ENCODE results near the gene RUNX3. TPM values are rescaled to one million over a fixed set of nuclear protein-coding genes. Genes with fewer than 3 reads are reported as not detected.
A peak's percentile ranks its signal among the peaks of the same experiment; 100 is the strongest.

RUNX3 gene
- total RNA-seq, 6 donors from 2014 or later = 4.2 to 15.6 (median 10.1) TPM

- DNase-seq (no peak), ATAC-seq (ENCODE audit: low FRiP score in 2 of 2) (peak in 1 of 2 donors; percentile 67)
- WGBS, 2 donors = 55 to 72% methylated on average over 7 of the region's 7 CpGs
- no peak overlapping the region for H3K4me3 ChIP-seq
- no peak overlapping the region for H3K27ac ChIP-seq
- no peaks in the 10 kb centered on the region for H3K27me3 ChIP-seq
- H3K36me3 ChIP-seq = no peaks in the 10 kb centered on the region
- H3K9me3 ChIP-seq = no peaks in the 10 kb centered on the region
- H3K4me1 ChIP-seq = peaks cover 2 to 16% (median 8%) of the 10 kb centered on the region in 4 donors
- TF ChIP-seq POLR2A (IDR thresholded peaks at IDR 0.05) (no peak), EP300 (IDR thresholded peaks at IDR 0.05) (no peak), CTCF (IDR thresholded peaks at IDR 0.05) (no peak), POLR2AphosphoS5 (IDR thresholded peaks at IDR 0.05) (no peak)
Observed at GRCh38 chr1:24874056-24874455, 56.0 kb downstream of the RUNX3 start.

GRCh38 chr1:24873148-24873547 is 56.9 kb downstream of the RUNX3 start:
- no peak overlapping the region for H3K4me3 ChIP-seq
- no peak for DNase-seq
- no peak overlapping the region for H3K27ac ChIP-seq
- H3K27me3 ChIP-seq = no peaks in the 10 kb centered on the region
- no peaks in the 10 kb centered on the region for H3K36me3 ChIP-seq
- H3K9me3 ChIP-seq = no peaks in the 10 kb centered on the region
- TF ChIP-seq CTCF (IDR thresholded peaks at IDR 0.05) (no peak), POLR2A (IDR thresholded peaks at IDR 0.05) (no peak), EP300 (IDR thresholded peaks at IDR 0.05) (no peak), POLR2AphosphoS5 (IDR thresholded peaks at IDR 0.05) (no peak)
- WGBS, 2 donors = 92 to 100% methylated on average over 1 of the region's 1 CpG
- peaks cover 2 to 16% (median 8%) of the 10 kb centered on the region in 4 donors for H3K4me1 ChIP-seq
- ATAC-seq (ENCODE audit: low FRiP score in 2 of 2) = no peak

GRCh38 chr1:24872061-24872850 is 57.8 kb downstream of the RUNX3 start:
- TF ChIP-seq POLR2A (IDR thresholded peaks at IDR 0.05) = no peak
- no peak for TF ChIP-seq EP300 (IDR thresholded peaks at IDR 0.05)
- no peak for TF ChIP-seq POLR2AphosphoS5 (IDR thresholded peaks at IDR 0.05)
- no peaks in the 10 kb centered on the region for H3K27me3 ChIP-seq
- no peak overlapping the region for H3K27ac ChIP-seq
- DNase-seq = no peak
- peak; percentile 9 to 68 for ATAC-seq (ENCODE audit: low FRiP score in 2 of 2)
- H3K4me1 ChIP-seq = peaks cover 2 to 16% (median 8%) of the 10 kb centered on the region in 4 donors
- H3K4me3 ChIP-seq = no peak overlapping the region
- 71 to 77% methylated on average over 11 to 19 of the region's 19 CpGs for WGBS, 2 donors
- no peaks in the 10 kb centered on the region for H3K9me3 ChIP-seq
- H3K36me3 ChIP-seq = no peaks in the 10 kb centered on the region

- H3K4me3 ChIP-seq = no peak overlapping the region
- DNase-seq (no peak), ATAC-seq (ENCODE audit: low FRiP score in 2 of 2) (no peak)
- no peaks in the 10 kb centered on the region for H3K27me3 ChIP-seq
- peaks cover 2 to 16% (median 8%) of the 10 kb centered on the region in 4 donors for H3K4me1 ChIP-seq
- H3K27ac ChIP-seq = no peak overlapping the region
- H3K36me3 ChIP-seq = no peaks in the 10 kb centered on the region
- WGBS, 2 donors = 80 to 84% methylated on average over 6 to 11 of the region's 11 CpGs
- TF ChIP-seq POLR2A (IDR thresholded peaks at IDR 0.05) (no peak), EP300 (IDR thresholded peaks at IDR 0.05) (no peak), CTCF (IDR thresholded peaks at IDR 0.05) (no peak), POLR2AphosphoS5 (IDR thresholded peaks at IDR 0.05) (no peak)
- no peaks in the 10 kb centered on the region for H3K9me3 ChIP-seq
Observed at GRCh38 chr1:24871306-24871901, 58.7 kb downstream of the RUNX3 start.

- H3K27ac ChIP-seq = no peak overlapping the region
- H3K9me3 ChIP-seq = no peaks in the 10 kb centered on the region
- H3K27me3 ChIP-seq = no peaks in the 10 kb centered on the region
- DNase-seq = peak; percentile 47 to 74
- TF ChIP-seq CTCF (IDR thresholded peaks at IDR 0.05) (no peak), EP300 (IDR thresholded peaks at IDR 0.05) (no peak), POLR2A (IDR thresholded peaks at IDR 0.05) (no peak), POLR2AphosphoS5 (IDR thresholded peaks at IDR 0.05) (no peak)
- H3K36me3 ChIP-seq = no peaks in the 10 kb centered on the region
- ATAC-seq (ENCODE audit: low FRiP score in 2 of 2) = no peak
- H3K4me1 ChIP-seq = peaks cover 2 to 16% (median 8%) of the 10 kb centered on the region in 4 donors
- WGBS, 2 donors = 48 to 49% methylated on average over 19 to 20 of the region's 20 CpGs
- H3K4me3 ChIP-seq = no peak overlapping the region
Observed at GRCh38 chr1:24870551-24871195, 59.4 kb downstream of the RUNX3 start.

All from upper lobe of left lung (tissue), 6 donors.